HG03159 (cell line): ENCODE measurements around the gene LRRC75A.

Experiments
- ATAC-seq: cut with Tn5 transposase; IDR thresholded peaks from one replicate; pipeline ENCODE4 v1.9.1; 2021; ENCODE audit warnings: mild to moderate bottlenecking, moderate library complexity; ENCODE audit not compliant: unreplicated experiment

The LRRC75A gene

GRCh38 chr17:16435925-16436886 lies 55.8 kb downstream of the LRRC75A start:
- no peak for ATAC-seq

DNA sequence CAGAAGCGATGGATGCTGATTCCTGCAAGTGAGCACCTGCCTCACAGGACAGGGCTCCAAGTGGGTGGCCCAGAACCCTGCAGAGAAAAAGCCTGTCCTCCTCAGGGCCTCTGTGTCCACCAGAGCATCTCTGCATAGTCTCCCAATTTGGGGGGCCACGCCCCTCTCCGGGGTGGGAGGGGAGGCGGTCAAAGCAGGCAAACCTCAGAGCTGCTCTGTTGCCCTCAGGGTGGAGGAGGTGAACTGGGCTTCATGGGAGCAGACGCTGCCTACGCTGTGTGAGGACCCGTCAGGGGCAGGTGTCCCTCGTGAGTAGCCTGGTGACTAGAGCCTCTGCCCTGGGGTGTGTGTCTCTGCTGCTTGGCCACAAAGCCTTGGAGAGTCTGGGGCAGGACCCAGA lies 57.3 kb downstream of the LRRC75A start:
- ATAC-seq: no peak

DNA sequence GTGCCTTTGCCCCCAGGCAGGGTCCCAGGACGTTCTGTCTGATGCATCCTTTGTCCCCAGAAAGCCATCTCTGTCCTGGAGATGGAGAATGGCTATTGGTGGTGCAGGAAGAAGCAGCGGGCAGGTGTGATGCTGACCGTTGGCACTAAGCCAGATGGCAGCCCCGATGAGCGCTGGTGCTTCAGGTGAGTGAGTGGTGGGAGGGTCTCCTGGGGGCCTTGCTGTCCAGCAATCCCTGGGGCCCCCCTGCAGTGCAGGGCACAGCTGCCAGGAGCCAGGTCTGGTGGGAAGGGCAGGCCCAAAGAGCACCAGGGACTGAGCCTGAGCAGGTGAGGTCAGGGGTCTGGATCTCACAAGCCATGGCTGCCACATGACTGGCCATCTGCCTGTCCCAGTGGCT lies 58.5 kb downstream of the LRRC75A start:
- no peak for ATAC-seq

- ATAC-seq: no peak
Measured at GRCh38 chr17:16432017-16432416, 60.0 kb downstream of the LRRC75A start.

DNA sequence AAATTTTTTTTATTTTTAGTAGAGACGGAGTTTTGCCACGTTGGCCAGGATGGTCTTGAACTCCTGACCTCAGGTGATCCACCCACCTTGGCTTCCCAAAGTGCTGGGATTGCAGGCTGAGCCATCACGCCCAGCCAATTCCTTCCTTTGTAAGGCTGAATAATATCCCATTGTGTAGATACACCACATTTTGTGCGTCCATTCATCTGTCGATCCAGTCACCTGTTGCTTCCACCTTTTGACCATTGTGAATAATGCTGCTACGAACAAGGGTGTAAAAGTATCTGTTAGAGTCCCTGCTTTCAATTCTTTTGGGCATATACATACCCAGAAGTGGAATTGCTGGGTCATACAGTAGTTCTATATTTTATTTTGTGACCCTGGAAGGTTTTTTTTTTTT lies 61.3 kb downstream of the LRRC75A start:
- no peak for ATAC-seq

DNA sequence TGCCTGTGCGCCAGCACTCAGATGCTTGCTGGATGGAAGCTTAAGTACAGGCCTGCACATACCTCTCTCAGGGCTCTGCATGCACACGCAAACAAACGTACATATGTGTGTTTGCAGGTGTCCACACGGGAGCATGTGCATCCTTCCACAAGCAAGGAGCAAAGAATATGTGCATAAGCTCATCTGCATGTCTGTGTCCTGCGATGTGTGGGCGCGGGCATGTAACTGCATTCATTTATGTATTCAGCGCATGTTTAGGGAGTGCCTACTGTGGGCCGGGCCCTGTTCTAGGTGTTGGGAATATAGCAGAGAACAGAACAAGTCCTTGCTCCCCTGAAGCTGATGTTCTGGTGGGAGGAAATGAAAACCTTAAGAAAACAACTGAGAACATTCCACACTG lies 62.9 kb downstream of the LRRC75A start:
- ATAC-seq: no peak

DNA sequence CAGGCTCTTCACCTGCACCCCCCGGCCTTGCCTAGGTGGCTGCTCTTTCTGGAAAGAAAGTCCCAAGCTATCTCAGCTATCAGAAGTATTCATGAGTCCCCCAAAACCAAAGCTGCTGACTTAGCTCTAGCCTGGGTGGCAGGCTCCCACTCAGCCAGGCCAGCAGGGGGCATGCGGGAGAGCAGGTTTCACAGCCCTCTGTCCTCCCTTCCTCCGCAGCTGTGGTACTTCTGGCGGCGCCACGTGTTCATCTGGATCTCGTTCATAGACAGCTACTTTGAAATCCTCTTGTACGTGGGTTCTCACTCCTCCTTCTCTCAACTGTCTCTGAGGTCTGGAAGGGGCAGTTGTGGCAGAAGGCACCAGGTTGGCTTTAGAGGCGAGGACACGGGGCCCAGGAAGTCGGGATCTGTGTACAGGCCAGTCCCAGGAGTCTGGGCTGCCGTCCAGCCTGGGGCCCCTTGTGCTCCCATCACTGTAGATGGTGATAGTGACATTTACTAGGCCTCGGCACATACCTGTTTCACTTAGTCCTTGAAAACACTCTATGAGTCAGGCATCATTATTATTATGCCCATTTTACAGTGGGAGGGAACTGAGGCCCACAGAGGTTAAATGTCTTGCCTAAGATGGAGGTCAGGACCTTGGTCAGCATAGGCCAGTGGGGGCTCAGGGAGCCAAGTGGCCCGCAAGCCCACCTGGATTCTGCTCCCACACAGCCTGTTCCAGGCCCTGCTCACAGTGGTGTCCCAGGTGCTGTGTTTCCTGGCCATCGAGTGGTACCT lies 63.7 kb downstream of the LRRC75A start:
- ATAC-seq: no peak

- ATAC-seq: no peak
Measured at GRCh38 chr17:16427020-16427419, 65.0 kb downstream of the LRRC75A start.

GRCh38 chr17:16425698-16426659 lies 66.0 kb downstream of the LRRC75A start:
- no peak for ATAC-seq

GRCh38 chr17:16425202-16425601 lies 66.8 kb downstream of the LRRC75A start:
- ATAC-seq: no peak

GRCh38 chr17:16423226-16423872 lies 68.6 kb downstream of the LRRC75A start:
- no peak for ATAC-seq

DNA sequence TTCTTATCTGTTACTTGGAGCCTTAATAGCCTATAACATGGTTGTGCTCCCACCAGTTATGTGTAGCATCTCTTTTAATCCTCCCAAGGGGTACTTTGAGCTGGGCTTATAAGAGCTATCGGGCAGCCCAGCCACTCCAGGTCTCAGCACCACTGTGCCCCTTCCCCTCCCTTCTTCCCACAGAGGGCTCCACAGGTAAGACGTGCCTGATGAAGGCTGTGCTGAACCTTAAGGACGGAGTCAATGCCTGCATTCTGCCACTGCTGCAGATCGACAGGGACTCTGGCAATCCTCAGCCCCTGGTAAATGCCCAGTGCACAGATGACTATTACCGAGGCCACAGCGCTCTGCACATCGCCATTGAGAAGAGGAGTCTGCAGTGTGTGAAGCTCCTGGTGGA lies 69.6 kb downstream of the LRRC75A start:
- ATAC-seq: no peak

- ATAC-seq: no peak
Measured at GRCh38 chr17:16419929-16420271, 72.1 kb downstream of the LRRC75A start.

DNA sequence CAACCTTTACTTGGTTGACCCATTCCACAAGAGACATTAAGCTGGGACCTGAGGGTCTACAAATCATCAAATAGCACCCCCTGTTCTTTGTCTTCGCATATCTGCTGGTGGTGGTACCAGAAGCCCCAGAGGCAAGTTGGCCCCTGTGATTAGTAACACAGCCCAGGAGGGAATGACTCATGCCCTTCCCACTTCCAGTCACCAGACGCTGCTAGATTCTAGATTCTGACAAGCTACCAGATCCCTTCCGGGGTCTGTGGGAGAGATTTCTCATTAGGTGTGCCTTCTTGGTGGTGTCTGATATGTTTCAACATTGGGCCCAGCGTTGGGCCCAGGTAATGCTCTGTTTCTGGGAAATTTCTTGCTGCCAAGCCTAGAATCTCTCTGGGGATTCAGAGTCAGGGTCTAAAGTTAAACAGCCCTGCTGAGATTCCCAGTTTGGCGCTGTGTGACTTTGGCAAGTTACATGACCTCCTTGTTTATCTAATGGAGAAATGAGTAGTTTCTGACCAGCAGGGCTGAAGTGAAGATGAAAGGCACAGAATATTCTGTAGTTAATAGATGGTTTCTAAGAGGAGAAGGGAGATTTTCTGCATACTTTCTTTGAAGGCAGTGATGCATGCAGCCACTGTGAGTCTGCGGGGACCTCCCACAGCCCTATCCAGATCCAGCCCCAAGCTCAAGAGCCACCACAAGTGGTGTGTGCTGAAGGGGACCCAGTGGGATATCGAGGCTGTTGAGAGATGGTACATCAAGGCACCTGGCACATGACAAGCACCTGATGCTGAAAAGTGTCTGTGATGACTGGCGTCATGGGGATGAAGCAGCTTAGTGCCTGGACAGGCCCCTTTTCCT lies 72.7 kb downstream of the LRRC75A start:
- ATAC-seq: no peak

GRCh38 chr17:16418685-16419068 lies 73.3 kb downstream of the LRRC75A start:
- no peak for ATAC-seq

DNA sequence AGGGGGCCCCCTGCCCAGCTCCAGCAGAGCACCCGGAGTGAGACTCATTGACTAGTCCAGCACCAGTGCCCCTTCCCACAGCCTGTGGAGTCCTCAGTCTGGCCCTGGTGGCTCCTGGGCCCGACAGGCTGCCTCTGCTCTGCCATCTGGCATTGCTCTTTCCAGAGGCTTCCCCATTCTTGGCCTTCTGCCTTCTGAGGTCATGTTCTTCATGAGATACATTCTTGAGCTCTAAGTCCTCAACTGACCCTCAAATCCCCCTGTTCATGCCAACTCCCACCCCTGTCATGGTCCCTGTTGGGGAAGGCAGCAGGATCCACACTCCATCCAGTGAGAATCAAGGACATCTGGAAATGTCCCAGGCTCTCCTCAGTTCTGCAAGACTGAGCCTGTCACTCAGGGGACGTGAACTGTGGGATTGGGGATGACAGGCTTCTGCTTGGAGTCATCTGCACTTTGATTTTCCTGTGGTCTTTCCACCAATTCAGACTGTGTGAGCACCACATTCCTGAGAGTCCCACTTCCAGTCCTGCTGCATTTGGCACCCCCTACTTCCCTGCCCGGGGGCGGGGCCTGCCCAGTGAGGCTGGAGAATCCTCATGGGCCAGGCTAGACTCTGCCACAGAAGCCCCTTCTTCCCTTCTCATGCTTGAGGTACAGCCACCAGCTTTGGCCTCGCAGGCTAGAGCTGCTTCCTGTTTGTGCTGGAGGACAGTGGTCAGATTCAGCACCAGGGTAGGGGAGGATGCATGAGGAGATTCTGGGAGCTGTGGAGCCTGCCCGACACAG lies 73.9 kb downstream of the LRRC75A start:
- ATAC-seq: no peak

DNA sequence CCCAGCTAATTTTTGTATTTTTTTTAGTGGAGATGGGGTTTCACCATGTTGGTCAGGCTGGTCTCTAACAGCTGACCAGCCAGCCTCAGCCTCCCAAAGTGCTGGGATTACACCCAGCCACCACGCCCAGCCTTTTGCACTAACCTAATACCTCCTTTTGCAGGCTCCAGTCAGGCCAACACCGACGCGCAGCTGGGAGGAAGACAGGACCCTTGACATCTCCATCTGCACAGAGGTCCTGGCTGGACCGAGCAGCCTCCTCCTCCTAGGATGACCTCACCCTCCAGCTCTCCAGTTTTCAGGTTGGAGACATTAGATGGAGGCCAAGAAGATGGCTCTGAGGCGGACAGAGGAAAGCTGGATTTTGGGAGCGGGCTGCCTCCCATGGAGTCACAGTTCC lies 74.6 kb downstream of the LRRC75A start:
- no peak for ATAC-seq

DNA sequence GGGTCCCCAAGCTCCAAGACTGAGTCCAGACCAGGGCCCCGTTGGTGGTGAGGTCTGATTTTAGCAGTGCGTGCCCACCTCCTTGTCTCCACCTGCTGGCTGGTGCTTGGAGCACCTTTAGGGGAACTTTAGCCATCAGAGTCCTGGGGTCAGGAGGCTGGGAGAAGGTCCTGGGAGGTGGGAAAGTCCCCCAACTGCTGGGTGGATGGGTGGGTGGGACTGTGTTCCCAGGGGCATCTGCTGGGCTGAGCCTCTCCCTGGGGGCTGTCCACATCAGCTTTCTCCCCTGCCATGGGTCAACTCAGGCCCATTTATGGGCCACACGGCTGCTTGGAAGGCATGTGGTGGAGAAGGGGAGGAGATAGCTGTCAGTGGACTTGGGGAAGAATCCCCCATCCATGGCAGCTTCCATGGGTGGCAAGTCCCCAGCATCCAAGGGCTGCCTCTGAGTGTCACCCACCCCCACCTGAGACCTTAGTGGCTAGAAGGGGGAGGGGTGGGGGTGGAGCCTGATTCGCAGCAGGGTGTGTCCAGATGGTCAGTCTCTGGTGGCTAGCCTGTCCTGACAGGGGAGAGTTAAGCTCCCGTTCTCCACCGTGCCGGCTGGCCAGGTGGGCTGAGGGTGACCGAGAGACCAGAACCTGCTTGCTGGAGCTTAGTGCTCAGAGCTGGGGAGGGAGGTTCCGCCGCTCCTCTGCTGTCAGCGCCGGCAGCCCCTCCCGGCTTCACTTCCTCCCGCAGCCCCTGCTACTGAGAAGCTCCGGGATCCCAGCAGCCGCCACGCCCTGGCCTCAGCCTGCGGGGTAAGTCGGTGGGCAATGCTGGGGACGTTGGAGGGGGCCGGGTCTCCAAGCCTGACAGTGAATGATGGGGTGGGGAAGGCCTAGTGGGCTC lies 76.7 kb downstream of the LRRC75A start, which contains the start of gene TRPV2:
Gene TRPV2 (plus strand): TSS at position 541 of the 894 bp plus-strand sequence. CDS start 2,098 bp downstream, outside the sequence.
- ATAC-seq: no peak
